ENCODE data around the gene DGKE.

GRCh38 chr17:56795221-56795865 lies 38.6 kb upstream of the DGKE start:
- no peak for TF ChIP-seq EZH2 (IDR thresholded peaks at IDR 0.05; ENCODE audit: borderline replicate concordance, low read depth, low read length, poor library complexity, severe bottlenecking)
- no peak for TF ChIP-seq CTCF (conservative IDR thresholded peaks at IDR 0.05; ENCODE audit: low read depth, low read length)

All from A673 (cell line).